Caco-2 (cell line): ENCODE measurements around the gene CST7. TPM values are rescaled to one million over a fixed set of nuclear protein-coding genes. Genes with fewer than 3 reads are reported as not detected.

Experiments
- BruUV-seq: library from RNA; stranded (reverse); fragments of 400-500 nt; replicated peaks from 2 replicates; lab custom pipeline; 2021; lab: Mats Ljungman, UMichigan
- CTCF ChIA-PET: fragments of 300-600 bp; sonication (Branson Sonifier 250); formaldehyde crosslinking; loops from one replicate; lab custom pipeline; 2022; ENCODE audit warnings: antibody characterized with exemption; lab: Charles Lee
- POLR2A ChIA-PET: fragments of 300-600 bp; sonication (Branson Sonifier 250); formaldehyde crosslinking; loops from one replicate; lab custom pipeline; 2022; ENCODE audit warnings: antibody characterized with exemption; lab: Charles Lee
- DNase-seq, 2 experiments: peaks; one replicate each; pipeline versions ENCODE4 v3.0.0 to v3.0.0-alpha.2; 2020 to 2022
- H3K27me3 ChIP-seq: replicated peaks from 2 replicates; pipeline ENCODE4 v1.6.0; 2011; ENCODE audit warnings: low read length; ENCODE audit not compliant: control insufficient read depth, insufficient read depth
- H3K36me3 ChIP-seq: 2 replicates; pipeline ENCODE4 v1.5.1; 2011; ENCODE audit warnings: low read length; ENCODE audit not compliant: control insufficient read depth, insufficient read depth
- H3K4me1 ChIP-seq: fragments of 250-450 bp; sonication (Bioruptor Pico); 2 replicates; pipeline ENCODE4 v1.5.1; 2020; ENCODE audit warnings: mild to moderate bottlenecking
- H3K4me3 ChIP-seq: 2 replicates; pipeline ENCODE4 v1.5.1; 2011; ENCODE audit warnings: low read depth, mild to moderate bottlenecking, control low read depth, low read length
- H3K9me3 ChIP-seq: fragments of 250-450 bp; sonication (Bioruptor Pico); 2 replicates; pipeline ENCODE4 v1.5.1; 2020; ENCODE audit warnings: mild to moderate bottlenecking, moderate library complexity
- H3K27ac Mint-ChIP-seq: one replicate; pipeline ENCODE4 v1.8.0; 2022; ENCODE audit warnings: mixed read lengths; ENCODE audit not compliant: unreplicated experiment
- H3K27me3 Mint-ChIP-seq: one replicate; pipeline ENCODE4 v1.8.0; 2022; ENCODE audit warnings: mixed read lengths; ENCODE audit not compliant: insufficient read depth, unreplicated experiment
- H3K36me3 Mint-ChIP-seq: one replicate; pipeline ENCODE4 v1.8.0; 2022; ENCODE audit warnings: mild to moderate bottlenecking, mixed read lengths; ENCODE audit not compliant: insufficient read depth, unreplicated experiment
- H3K4me1 Mint-ChIP-seq: one replicate; pipeline ENCODE4 v1.8.0; 2022; ENCODE audit warnings: low read depth, mixed read lengths; ENCODE audit not compliant: unreplicated experiment
- H3K4me3 Mint-ChIP-seq: one replicate; pipeline ENCODE4 v1.8.0; 2022; ENCODE audit warnings: mild to moderate bottlenecking, moderate library complexity, mixed read lengths; ENCODE audit not compliant: unreplicated experiment
- H3K9me3 Mint-ChIP-seq: one replicate; pipeline ENCODE4 v1.8.0; 2022; ENCODE audit warnings: mixed read lengths; ENCODE audit not compliant: unreplicated experiment
- CTCF ChIP-seq, 2 experiments: fragments of 200-600 bp in 1 of 2; IDR thresholded peaks; 1 replicate in 1 of 2; 2 replicates in 1 of 2; pipeline versions ENCODE4 v1.5.1 to v1.8.0; 2011 to 2022; ENCODE audit warnings: antibody characterized with exemption in 1 of 2, control low read depth in 1 of 2, inconsistent platforms in 1 of 2, low read depth in 1 of 2, low read length in 1 of 2, mild to moderate bottlenecking in 1 of 2, moderate library complexity in 1 of 2; ENCODE audit not compliant: insufficient read depth in 1 of 2, severe bottlenecking in 1 of 2, unreplicated experiment in 1 of 2
- intact Hi-C: fragments of 100-400 bp; cut with micrococcal nuclease; formaldehyde crosslinking; loops from one replicate; pipeline ENCODE4 v1.10.0; 2022; ENCODE audit not compliant: unreplicated experiment
- total RNA-seq: library from RNA; stranded (reverse); gene quantifications from 2 replicates; pipeline ENCODE4 v1.2.3, GENCODE V29; 2022

The CST7 gene
- total RNA-seq, 1 experiment from 2014 or later, result not detected

GRCh38 chr20:24949756-24950127 lies 673 bp downstream of the CST7 start:
- ChIA-PET POLR2A (no interaction called here), CTCF (no interaction called here)
- Histone ChIP-seq H3K9me3 (peaks cover 5% of the 10 kb centered on the region), H3K4me1 (no peaks in the 10 kb centered on the region), H3K4me3 (no peak overlapping the region), H3K27me3 (no peaks in the 10 kb centered on the region), H3K36me3 (no peaks in the 10 kb centered on the region)
- Mint-ChIP-seq H3K9me3 (peaks cover 36% of the 10 kb centered on the region), H3K4me3 (no peak overlapping the region), H3K27ac (no peak overlapping the region), H3K27me3 (no peaks in the 10 kb centered on the region), H3K36me3 (no peaks in the 10 kb centered on the region), H3K4me1 (no peaks in the 10 kb centered on the region)
- no peak for DNase-seq
- no TSS peak for BruUV-seq
- TF ChIP-seq CTCF (IDR thresholded peaks at IDR 0.05; ENCODE audit: insufficient read depth in 1 of 2, low read depth in 1 of 2, low read length in 1 of 2, severe bottlenecking in 1 of 2, unreplicated experiment in 1 of 2), result no peak
- intact Hi-C loops, result no loop called here

- CTCF ChIA-PET, result no interaction called here
Observed at GRCh38 chr20:24950128-24950835, 1.2 kb downstream of the CST7 start.

GRCh38 chr20:24950836-24951525 lies 1.9 kb downstream of the CST7 start:
- Mint-ChIP-seq H3K9me3 (peaks cover 24% of the 10 kb centered on the region), H3K4me1 (no peaks in the 10 kb centered on the region), H3K36me3 (peaks cover 8% of the 10 kb centered on the region), H3K27me3 (no peaks in the 10 kb centered on the region), H3K27ac (no peak overlapping the region), H3K4me3 (no peak overlapping the region)
- DNase-seq, result no peak
- Histone ChIP-seq H3K36me3 (no peaks in the 10 kb centered on the region), H3K27me3 (no peaks in the 10 kb centered on the region), H3K4me3 (no peak overlapping the region), H3K4me1 (no peaks in the 10 kb centered on the region), H3K9me3 (peaks cover 5% of the 10 kb centered on the region)
- intact Hi-C loops, result no loop called here
- ChIA-PET CTCF (no interaction called here), POLR2A (no interaction called here)
- TF ChIP-seq CTCF (IDR thresholded peaks at IDR 0.05; ENCODE audit: insufficient read depth in 1 of 2, low read depth in 1 of 2, low read length in 1 of 2, severe bottlenecking in 1 of 2, unreplicated experiment in 1 of 2), result no peak
- no TSS peak for BruUV-seq

More at GRCh38 chr20:24950128-24950835, 1.2 kb downstream of the CST7 start:
- no peak for TF ChIP-seq CTCF (IDR thresholded peaks at IDR 0.05; ENCODE audit: insufficient read depth in 1 of 2, low read depth in 1 of 2, low read length in 1 of 2, severe bottlenecking in 1 of 2, unreplicated experiment in 1 of 2)
- no peaks in the 10 kb centered on the region for H3K4me1 Mint-ChIP-seq
- H3K4me3 ChIP-seq, result no peak overlapping the region
- POLR2A ChIA-PET, result no interaction called here
- no TSS peak for BruUV-seq
- H3K36me3 ChIP-seq, result no peaks in the 10 kb centered on the region
- peaks cover 5% of the 10 kb centered on the region for H3K9me3 ChIP-seq
- H3K9me3 Mint-ChIP-seq, result peaks cover 31% of the 10 kb centered on the region
- no peaks in the 10 kb centered on the region for H3K27me3 ChIP-seq
- H3K4me3 Mint-ChIP-seq, result no peak overlapping the region
- no peak for DNase-seq
- H3K27ac Mint-ChIP-seq, result no peak overlapping the region
- H3K4me1 ChIP-seq, result no peaks in the 10 kb centered on the region
- intact Hi-C loops, result no loop called here
- H3K36me3 Mint-ChIP-seq, result peaks cover 2% of the 10 kb centered on the region
- no peaks in the 10 kb centered on the region for H3K27me3 Mint-ChIP-seq
